Glomerular visceral epithelial cell (primary cell): ENCODE measurements around the gene SCN11A.

Experiments
- DNase-seq: peaks from one replicate; pipeline ENCODE4 v3.0.0-alpha.2; 2016; ENCODE audit errors: extremely low spot score

Gene SCN11A

GRCh38 chr3:39051649-39052561 is at the start of gene SCN11A, which contains the start of gene WDR48:
SCN11A (minus strand) TSS chr3:39051944; CDS start chr3:38950362, 101,582 bp downstream.
WDR48 (plus strand) TSS chr3:39052016; CDS start chr3:39052026, 10 bp downstream.
- peak; percentile 84 for DNase-seq

- peak; percentile 48 for DNase-seq
These were observed 49.4 kb upstream of the SCN11A start for GRCh38 chr3:39101022-39101689.

- DNase-seq = no peak
These were observed 48.7 kb upstream of the SCN11A start for GRCh38 chr3:39100500-39100886.

- no peak for DNase-seq
These were observed 48.2 kb upstream of the SCN11A start for GRCh38 chr3:39099738-39100499.

- DNase-seq = no peak
These were observed 47.5 kb upstream of the SCN11A start for GRCh38 chr3:39099242-39099641.

DNA sequence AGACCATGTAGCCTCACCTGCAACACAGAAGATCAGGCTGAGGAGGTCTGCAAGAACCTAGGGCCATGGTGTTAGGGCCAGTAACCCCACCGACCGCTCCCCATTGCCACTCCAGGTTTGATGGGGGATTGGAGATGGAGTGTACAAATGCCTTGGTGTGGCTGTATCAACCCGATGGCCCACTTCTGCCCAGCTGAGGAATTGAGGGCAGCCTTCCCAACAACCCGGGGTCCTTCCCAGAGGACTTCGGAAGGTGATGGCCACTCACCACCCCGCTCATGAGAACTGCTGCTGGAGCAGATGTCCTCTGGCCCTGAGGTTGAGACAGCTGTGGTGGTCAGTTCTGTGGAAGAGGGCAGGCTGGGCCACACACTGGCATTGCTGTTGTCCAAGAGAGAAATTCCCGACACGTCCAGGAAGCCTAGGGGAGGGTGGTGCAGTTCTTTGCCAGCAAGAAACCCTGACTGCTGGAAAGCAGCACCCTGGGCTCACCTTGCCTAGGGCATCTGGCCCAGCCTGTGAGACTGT is 46.8 kb upstream of the SCN11A start:
- no peak for DNase-seq

DNA sequence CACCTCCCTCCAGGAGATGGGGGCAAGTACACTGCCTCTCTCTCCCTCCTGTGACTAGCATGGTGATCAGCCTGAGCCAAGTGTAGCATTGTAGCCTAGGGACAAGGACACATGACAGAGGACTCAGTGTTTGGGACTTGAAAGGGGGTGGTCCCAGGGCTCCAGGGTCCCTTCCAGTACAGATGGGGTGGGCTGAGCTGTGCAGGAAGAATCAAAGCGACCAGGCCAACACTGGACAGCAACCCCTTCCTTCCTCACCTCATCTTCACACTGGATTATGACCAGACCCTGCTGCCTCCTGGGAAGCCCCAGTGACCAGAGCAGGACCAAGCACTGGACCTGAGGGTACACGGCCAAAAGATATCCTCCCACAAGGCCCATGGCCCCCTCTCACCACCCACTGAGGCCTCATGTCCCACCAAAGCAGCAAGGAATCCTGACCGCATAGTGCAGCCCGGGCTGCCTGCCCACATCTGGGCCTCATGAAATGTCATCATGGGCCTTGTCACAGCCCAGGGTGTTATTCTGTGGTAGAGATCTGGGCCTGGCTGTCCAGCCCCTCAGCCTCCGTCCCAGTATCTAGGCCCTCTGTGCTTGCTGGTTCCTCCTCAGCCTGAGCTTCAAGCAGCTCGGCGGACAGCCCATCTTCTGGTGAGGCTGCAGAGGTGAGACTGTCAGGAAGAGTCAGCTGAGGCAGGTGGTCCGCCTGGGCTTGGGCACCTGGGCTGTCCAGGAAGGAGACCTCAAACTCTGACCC is 46.1 kb upstream of the SCN11A start:
- DNase-seq = no peak

GRCh38 chr3:39096775-39097174 is 45.0 kb upstream of the SCN11A start:
- DNase-seq = no peak

- DNase-seq = no peak
These were observed 44.0 kb upstream of the SCN11A start for GRCh38 chr3:39095778-39096177.

DNA sequence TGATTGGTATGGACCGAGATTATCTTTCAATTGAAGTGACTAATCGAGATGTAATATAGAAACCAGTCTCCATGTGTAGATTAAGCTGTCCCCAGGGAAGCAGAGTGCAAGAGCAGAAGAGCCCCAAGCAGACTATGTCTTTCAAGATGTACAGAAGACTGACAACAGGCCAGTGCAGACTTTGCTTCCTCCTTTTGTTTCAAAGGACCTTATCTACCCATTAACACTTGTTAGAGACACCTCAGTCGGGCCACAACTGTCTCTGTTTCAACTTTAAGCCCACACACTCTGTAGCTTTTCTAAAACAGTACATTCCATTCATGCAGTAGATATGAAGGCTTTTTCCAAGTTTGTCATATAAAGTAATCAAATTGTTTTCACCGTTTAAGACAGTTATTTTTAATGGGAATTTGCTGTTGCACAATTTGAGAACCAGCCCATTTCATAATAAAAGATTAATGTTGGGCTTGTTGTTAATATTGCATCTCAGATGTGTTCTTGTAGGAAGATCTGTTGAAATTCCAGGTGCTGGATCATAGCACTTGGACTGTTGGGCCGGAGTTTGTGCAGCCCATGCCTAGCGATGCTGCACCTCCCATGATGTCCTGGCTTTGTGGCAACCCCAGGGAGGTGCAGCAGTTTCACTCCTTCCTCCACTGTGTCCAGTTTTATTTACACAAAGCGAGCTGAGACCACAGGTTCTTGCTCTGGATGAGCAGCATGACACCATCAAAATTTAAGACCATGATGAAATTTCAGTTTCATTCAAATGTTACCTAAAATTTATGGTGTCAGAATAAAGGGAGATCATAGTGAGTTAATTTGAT is 43.3 kb upstream of the SCN11A start:
- no peak for DNase-seq

- DNase-seq = no peak
These were observed 39.2 kb upstream of the SCN11A start for GRCh38 chr3:39090922-39091321.

GRCh38 chr3:39088889-39089288 is 37.1 kb upstream of the SCN11A start:
- no peak for DNase-seq

- no peak for DNase-seq
These were observed 36.7 kb upstream of the SCN11A start for GRCh38 chr3:39088456-39088855.

DNA sequence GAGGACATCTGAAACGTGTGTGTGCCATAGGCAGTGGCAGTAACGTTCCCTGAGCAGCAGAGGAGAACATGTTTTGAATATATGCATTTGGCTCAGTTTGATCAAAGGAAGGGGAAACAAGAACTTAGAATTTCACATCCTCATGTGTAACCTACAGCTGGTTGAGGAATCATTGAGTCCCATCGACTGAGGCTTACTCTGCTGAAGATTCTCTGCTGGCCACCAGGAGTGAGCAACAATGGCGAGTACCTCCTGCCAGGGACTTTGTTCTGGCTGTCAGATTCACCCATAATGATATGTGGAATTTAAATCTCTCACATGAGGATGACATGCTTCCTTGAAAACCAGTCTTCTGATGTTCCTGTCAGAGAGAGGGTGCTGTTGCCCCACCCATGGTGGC is 34.4 kb upstream of the SCN11A start:
- DNase-seq = no peak

- DNase-seq = no peak
These were observed 31.0 kb upstream of the SCN11A start for GRCh38 chr3:39082666-39083313.

- no peak for DNase-seq
These were observed 28.3 kb upstream of the SCN11A start for GRCh38 chr3:39080026-39080425.

- no peak for DNase-seq
These were observed 27.8 kb upstream of the SCN11A start for GRCh38 chr3:39079530-39079929.

GRCh38 chr3:39075910-39076309 is 24.2 kb upstream of the SCN11A start:
- DNase-seq = no peak

DNA sequence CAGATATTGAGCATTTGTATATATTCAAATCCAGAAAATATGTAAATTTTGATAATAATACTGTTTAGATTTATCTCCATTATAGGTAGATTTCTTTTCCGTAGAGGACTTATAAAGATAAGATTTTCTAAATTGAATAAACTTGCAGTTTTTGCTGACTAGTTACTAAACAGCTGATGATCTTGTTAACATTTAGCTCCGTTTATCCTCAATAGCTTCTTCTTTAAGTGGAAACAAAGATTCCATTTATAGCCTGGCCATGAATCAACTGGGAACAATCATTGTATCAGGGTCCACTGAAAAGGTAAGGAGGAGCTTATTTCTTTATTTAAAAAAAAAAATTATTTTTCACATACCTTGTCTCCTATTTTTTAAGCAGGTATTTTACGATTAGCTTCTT is 16.8 kb upstream of the SCN11A start:
- no peak for DNase-seq

DNA sequence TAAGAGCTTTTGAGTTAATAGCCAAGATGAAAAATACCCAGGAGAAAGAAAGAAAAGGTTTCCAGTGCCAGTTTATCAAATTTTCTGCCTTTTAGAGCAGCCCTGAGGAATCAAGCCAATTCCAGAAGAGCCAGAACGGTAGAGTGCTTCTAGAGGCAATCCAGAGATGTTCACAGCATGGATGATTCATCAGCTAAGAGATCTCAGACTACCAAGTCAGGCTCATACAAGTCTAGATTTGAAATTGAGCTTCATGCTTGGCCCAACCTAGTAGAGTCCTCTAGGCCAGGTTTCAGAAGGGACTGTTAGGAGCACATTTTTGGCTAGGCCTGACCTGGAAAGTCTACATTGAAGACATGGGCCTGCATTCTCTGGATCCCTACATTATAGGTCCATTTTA is 15.5 kb upstream of the SCN11A start:
- no peak for DNase-seq
